Panc1 (cell line): ENCODE data around the gene EXT2. TPM values are rescaled to one million over a fixed set of nuclear protein-coding genes. Genes with fewer than 3 reads are reported as not detected.

Experiments
- ATAC-seq: fragments of 200-7000 bp; cut with Tn5 transposase; 2 replicates; pipeline ENCODE4 v1.9.1; 2020; ENCODE audit warnings: mild to moderate bottlenecking, moderate library complexity
- BruUV-seq: library from RNA; stranded (reverse); fragments of 400-500 nt; replicated peaks from 2 replicates; lab custom pipeline; 2021; lab: Mats Ljungman, UMichigan
- CTCF ChIA-PET: fragments of 300-600 bp; sonication (Branson Sonifier 250); formaldehyde crosslinking; loops from one replicate; lab custom pipeline; 2022; ENCODE audit warnings: antibody characterized with exemption; lab: Charles Lee
- POLR2A ChIA-PET: fragments of 300-600 bp; sonication (Branson Sonifier 250); formaldehyde crosslinking; loops from one replicate; lab custom pipeline; 2022; ENCODE audit warnings: antibody characterized with exemption; lab: Charles Lee
- DNase-seq: peaks from one replicate; pipeline ENCODE4 v3.0.0-alpha.2; 2010; ENCODE audit warnings: low read depth, low spot score
- H3K27ac ChIP-seq: 2 replicates; pipeline ENCODE4 v1.5.1; 2011; ENCODE audit warnings: mild to moderate bottlenecking, low read length, inconsistent platforms
- H3K27me3 ChIP-seq: fragments of 200-500 bp; sonication (Bioruptor generic); 2 replicates; pipeline ENCODE4 v1.6.0; 2014; ENCODE audit warnings: low read length, inconsistent platforms; ENCODE audit not compliant: control insufficient read depth, insufficient read depth
- H3K36me3 ChIP-seq: fragments of 200-500 bp; sonication (Bioruptor generic); 2 replicates; pipeline ENCODE4 v1.5.1; 2014; ENCODE audit warnings: inconsistent platforms, mild to moderate bottlenecking, low read length, moderate library complexity; ENCODE audit not compliant: control insufficient read depth, insufficient read depth
- H3K4me1 ChIP-seq: 2 replicates; pipeline ENCODE4 v1.5.1; 2011; ENCODE audit warnings: inconsistent platforms, mild to moderate bottlenecking, low read length, moderate library complexity; ENCODE audit not compliant: control insufficient read depth, insufficient read depth
- H3K4me3 ChIP-seq, 2 experiments: 2 replicates each; pipeline ENCODE4 v1.5.1; 2011 to 2012; ENCODE audit warnings: low read depth in 2 of 2, low read length in 2 of 2, mild to moderate bottlenecking in 2 of 2, inconsistent platforms in 1 of 2, moderate library complexity in 1 of 2
- H3K9me3 ChIP-seq: fragments of 200-500 bp; sonication (Bioruptor generic); 2 replicates; pipeline ENCODE4 v1.5.1; 2014; ENCODE audit warnings: low read depth, mild to moderate bottlenecking, inconsistent platforms, low read length, moderate library complexity; ENCODE audit not compliant: control insufficient read depth, insufficient read depth
- CTCF ChIP-seq: fragments of 450-650 bp; IDR thresholded peaks from 2 replicates; pipeline ENCODE4 v1.5.1; 2017; ENCODE audit warnings: mild to moderate bottlenecking
- POLR2AphosphoS5 ChIP-seq: IDR thresholded peaks from 2 replicates; pipeline ENCODE4 v1.6.1; 2012; ENCODE audit warnings: mild to moderate bottlenecking, low read depth, low read length, moderate library complexity
- REST ChIP-seq, 2 experiments: IDR thresholded peaks; 2 replicates each; pipeline ENCODE4 v1.6.1; 2011 to 2012; ENCODE audit warnings: low read depth in 2 of 2, control low read depth in 1 of 2, low read length in 1 of 2, mild to moderate bottlenecking in 1 of 2, moderate library complexity in 1 of 2; ENCODE audit not compliant: insufficient read depth in 1 of 2
- SIN3A ChIP-seq: IDR thresholded peaks from 2 replicates; pipeline ENCODE4 v1.6.1; 2012; ENCODE audit warnings: low read depth, mild to moderate bottlenecking, low read length, moderate library complexity, borderline replicate concordance; ENCODE audit not compliant: insufficient read depth
- TCF7L2 ChIP-seq: IDR thresholded peaks from 2 replicates; pipeline ENCODE4 v1.6.1; 2011; ENCODE audit warnings: mild to moderate bottlenecking, low read depth, low read length, inconsistent platforms
- in situ Hi-C: cut with HindIII; loops from 2 replicates; pipeline ENCODE4 v1.10.0; 2016; ENCODE audit warnings: low sequenced_read_pairs, low pct_unique_long_range_greater_than_20kb
- intact Hi-C: fragments of 100-400 bp; cut with micrococcal nuclease; formaldehyde crosslinking; loops from one replicate; pipeline ENCODE4 v1.10.0; 2022; ENCODE audit not compliant: unreplicated experiment
- total RNA-seq: library from RNA; stranded (reverse); gene quantifications from one replicate; pipeline ENCODE4 v1.2.1, GENCODE V29; 2021; ENCODE audit not compliant: unreplicated experiment

Gene EXT2
- total RNA-seq, 1 experiment from 2014 or later: 57.5 TPM

- ChIA-PET POLR2A (no interaction called here), CTCF (no interaction called here)
- Histone ChIP-seq H3K36me3 (no peaks in the 10 kb centered on the region), H3K27ac (no peak overlapping the region), H3K4me1 (no peaks in the 10 kb centered on the region), H3K4me3 (no peak overlapping the region), H3K9me3 (peaks cover 14% of the 10 kb centered on the region; the same call in 1 of the 2 replicates), H3K27me3 (no peaks in the 10 kb centered on the region)
- BruUV-seq: no TSS peak
- ATAC-seq (no peak), DNase-seq (no peak)
- intact Hi-C loops (no loop called here), in situ Hi-C loops (no loop called here)
- TF ChIP-seq REST (IDR thresholded peaks at IDR 0.05; ENCODE audit: insufficient read depth in 1 of 2, low read depth in 2 of 2, low read length in 1 of 2) (no peak), POLR2AphosphoS5 (no peak), TCF7L2 (no peak), CTCF (no peak), SIN3A (no peak)
These were observed 154.9 kb downstream of the EXT2 start for GRCh38 chr11:44250421-44250820.

- POLR2A ChIA-PET: no interaction called here
- DNase-seq (no peak), ATAC-seq (no peak)
- Histone ChIP-seq H3K4me1 (no peaks in the 10 kb centered on the region), H3K36me3 (no peaks in the 10 kb centered on the region), H3K4me3 (no peak overlapping the region), H3K27ac (no peak overlapping the region), H3K9me3 (peaks cover 14% of the 10 kb centered on the region; the same call in 1 of the 2 replicates), H3K27me3 (no peaks in the 10 kb centered on the region)
- in situ Hi-C loops (no loop called here), intact Hi-C loops (no loop called here)
- TF ChIP-seq REST (IDR thresholded peaks at IDR 0.05; ENCODE audit: insufficient read depth in 1 of 2, low read depth in 2 of 2, low read length in 1 of 2): no peak
- no peak for TF ChIP-seq CTCF
- no peak for TF ChIP-seq SIN3A
- no peak for TF ChIP-seq TCF7L2
- TF ChIP-seq POLR2AphosphoS5: no peak
- CTCF ChIA-PET: no interaction called here
- no TSS peak for BruUV-seq
These were observed 157.6 kb downstream of the EXT2 start for GRCh38 chr11:44252999-44253602.
